K562 (cell line): ENCODE measurements around the gene FSTL4. TPM values are rescaled to one million over a fixed set of nuclear protein-coding genes. Genes with fewer than 3 reads are reported as not detected.
A peak's percentile ranks its signal among the peaks of the same experiment; 100 is the strongest.

Experiments
- ATAC-seq: fragments of 200-7000 bp; cut with Tn5 transposase; 3 replicates; pipeline ENCODE4 v1.9.1; 2020; ENCODE audit warnings: moderate library complexity
- BruUV-seq: library from RNA; stranded (reverse); fragments of 400-500 nt; replicated peaks from 2 replicates; lab custom pipeline; 2021; lab: Mats Ljungman, UMichigan
- CTCF ChIA-PET: fragments of 300-600 bp; formaldehyde crosslinking; extraction: SDS; loops from one replicate; lab custom pipeline; 2021; ENCODE audit warnings: low intra/inter-chr PET ratio; lab: Yijun Ruan, JAX
- POLR2A ChIA-PET: fragments of 300-600, 350-650 bp; sonication (Branson Sonifier 250); formaldehyde crosslinking; extraction: SDS; loops from one replicate; lab custom pipeline; 2021; ENCODE audit warnings: antibody characterized with exemption, inconsistent platforms; lab: Yijun Ruan, JAX
- DNase-seq, 4 experiments: peaks; one replicate each; pipeline versions ENCODE4 v3.0.0 to v3.0.0-alpha.2; 2011 to 2018; ENCODE audit warnings: low spot score in 3 of 4, mixed read lengths in 3 of 4; ENCODE audit errors: extremely low read depth in 1 of 4
- FAIRE-seq: peaks from 2 replicates; lab custom pipeline; 2011; peaks lifted over from hg19 to GRCh38; lab: Jason Lieb, UNC
- H2AFZ ChIP-seq: 2 replicates; pipeline ENCODE4 v1.6.0; 2011; ENCODE audit warnings: low read depth, low read length, control low read depth, inconsistent platforms
- H3K27ac ChIP-seq: fragments of 200-600 bp; 3 replicates; pipeline ENCODE4 v1.8.0; 2011; ENCODE audit warnings: low read depth, mild to moderate bottlenecking, control low read depth, inconsistent platforms, low read length, moderate library complexity, mixed read lengths; ENCODE audit errors: extremely low read depth
- H3K27me3 ChIP-seq, 2 experiments: fragments of 300-600 bp in 1 of 2; 2 replicates in 1 of 2; 3 replicates in 1 of 2; pipeline versions ENCODE4 v1.6.0 to v1.8.0; 2011; ENCODE audit warnings: inconsistent platforms in 2 of 2, low read length in 2 of 2, mild to moderate bottlenecking in 1 of 2, mixed read lengths in 1 of 2, moderate library complexity in 1 of 2; ENCODE audit not compliant: control insufficient read depth in 2 of 2, insufficient read depth in 2 of 2
- H3K36me3 ChIP-seq: fragments of 300-600 bp; 3 replicates; pipeline ENCODE4 v1.8.0; 2011; ENCODE audit warnings: mild to moderate bottlenecking, low read length, inconsistent platforms; ENCODE audit not compliant: control insufficient read depth, insufficient read depth
- H3K4me1 ChIP-seq, 2 experiments: fragments of 200-600 bp in 1 of 2; replicated peaks in 1 of 2; 2 replicates in 1 of 2; 3 replicates in 1 of 2; pipeline versions ENCODE4 v1.5.1 to v1.8.0; 2011; ENCODE audit warnings: inconsistent platforms in 2 of 2, low read length in 2 of 2, mild to moderate bottlenecking in 1 of 2, mixed read lengths in 1 of 2, moderate library complexity in 1 of 2; ENCODE audit not compliant: control insufficient read depth in 2 of 2, insufficient read depth in 2 of 2
- H3K4me2 ChIP-seq: 2 replicates; pipeline ENCODE4 v1.6.1; 2011; ENCODE audit warnings: low read length, control low read depth, inconsistent platforms, mixed read lengths; ENCODE audit not compliant: insufficient read depth
- H3K4me3 ChIP-seq: fragments of 200-600 bp; sonication (generic), shearing (Covaris generic); 2 replicates; pipeline ENCODE4 v1.5.1; 2016; ENCODE audit warnings: control low read depth, inconsistent platforms
- H3K79me2 ChIP-seq: fragments of 200-600 bp; 3 replicates; pipeline ENCODE4 v1.8.0; 2011; ENCODE audit warnings: low read length, inconsistent platforms; ENCODE audit not compliant: control insufficient read depth, insufficient read depth
- H3K9ac ChIP-seq, 2 experiments: 2 replicates each; pipeline versions ENCODE4 v1.6.0 to v1.6.1; 2011; ENCODE audit warnings: low read depth in 2 of 2, low read length in 2 of 2, control low read depth in 1 of 2, inconsistent platforms in 1 of 2, mild to moderate bottlenecking in 1 of 2, mixed read lengths in 1 of 2; ENCODE audit not compliant: insufficient read depth in 1 of 2
- H3K9me1 ChIP-seq: one replicate; pipeline ENCODE4 v1.6.0; 2011; ENCODE audit warnings: inconsistent platforms, mild to moderate bottlenecking, low read length, moderate library complexity; ENCODE audit not compliant: control insufficient read depth, insufficient read depth
- H3K9me3 ChIP-seq: replicated peaks from 2 replicates; pipeline ENCODE4 v1.5.1; 2011; ENCODE audit warnings: low read depth, low read length, inconsistent platforms; ENCODE audit not compliant: control insufficient read depth, insufficient read depth
- H4K20me1 ChIP-seq: replicated peaks from 2 replicates; pipeline ENCODE4 v1.6.1; 2011; ENCODE audit warnings: low read length, inconsistent platforms, mixed read lengths; ENCODE audit not compliant: control insufficient read depth, insufficient read depth
- BMI1 ChIP-seq: fragments of 150-350 bp; IDR thresholded peaks from 2 replicates; pipeline ENCODE4 v1.6.1; 2014; ENCODE audit warnings: low read length
- CBX8 ChIP-seq: fragments of 200-600 bp; sonication (generic); IDR thresholded peaks from 2 replicates; pipeline ENCODE4 v1.6.1; 2012; ENCODE audit warnings: borderline replicate concordance, mixed run types, low read depth, mild to moderate bottlenecking, moderate library complexity, mixed read lengths, low read length, control low read depth, inconsistent platforms; ENCODE audit not compliant: poor library complexity, severe bottlenecking; ENCODE audit errors: extremely low read depth
- LCOR ChIP-seq: sonication (generic); formaldehyde crosslinking; IDR thresholded peaks from 2 replicates; pipeline ENCODE4 v1.8.0; 2022; ENCODE audit warnings: mild to moderate bottlenecking, missing genetic modification reagents
- MCM5 ChIP-seq: fragments of 450-650 bp; IDR thresholded peaks from 2 replicates; pipeline ENCODE4 v1.6.1; 2016; ENCODE audit warnings: low read depth
- NR4A1 ChIP-seq, 2 experiments: fragments of 250-450 bp in 1 of 2; fragments of 450-650 bp in 1 of 2; sonication (Bioruptor Pico) in 1 of 2; IDR thresholded peaks; 2 replicates each; pipeline versions ENCODE4 v1.4.0 to v1.6.1; 2016 to 2020; ENCODE audit warnings: mild to moderate bottlenecking in 2 of 2, missing compliant biosample characterization in 1 of 2, missing genetic modification characterization in 1 of 2, moderate library complexity in 1 of 2
- RAD21 ChIP-seq, 2 experiments: fragments of 250-450 bp in 1 of 2; fragments of 450-650 bp in 1 of 2; sonication (Bioruptor Pico) in 1 of 2; formaldehyde crosslinking in 1 of 2; IDR thresholded peaks in 1 of 2; conservative IDR thresholded peaks in 1 of 2; 2 replicates each; pipeline versions ENCODE4 v1.4.0 to v1.8.0; 2020 to 2022; ENCODE audit warnings: mild to moderate bottlenecking in 2 of 2, moderate library complexity in 1 of 2
- ZKSCAN1 ChIP-seq: fragments of 150-350 bp; IDR thresholded peaks from 2 replicates; pipeline ENCODE4 v1.6.1; 2016; ENCODE audit warnings: low read depth, low read length
- WGBS: fragments of 100-300 bp; shearing (Covaris generic); methylation state at CpG from one replicate; pipeline ENCODE4 v1.1.6; 2016; ENCODE audit warnings: low coverage, mixed read lengths; ENCODE audit not compliant: insufficient coverage; ENCODE audit errors: missing lambda C conversion rate; 5-methylcytosine and 5-hydroxymethylcytosine counted together
- in situ Hi-C: fragments of 300-500 bp; cut with MboI; formaldehyde crosslinking; loops from 4 replicates; pipeline ENCODE4 v1.15.0; 2018; ENCODE audit warnings: inconsistent platforms, mixed read lengths
- intact Hi-C: fragments of 100-400 bp; cut with micrococcal nuclease; formaldehyde crosslinking; loops from 2 replicates; pipeline ENCODE4 v1.14.2; 2022
- polyA plus RNA-seq, 8 experiments: library from polyadenylated mRNA; depleted of rRNA in 4 of 8; stranded (reverse) in 5 of 8; unstranded in 3 of 8; fragments of >200 nt; fragmentation: Nextera tagmentation in 2 of 8; fragmentation: Illumina TruSeq in 1 of 8; extraction: Ambion mirVana in 2 of 8; extraction: Trizol in 1 of 8; gene quantifications; 2 replicates each; pipeline versions ENCODE4 v1.2.1 to v1.2.3, GENCODE V29; 2011 to 2014; ENCODE audit warnings: inconsistent platforms in 1 of 8, missing spikeins in 1 of 8
- total RNA-seq, 7 experiments: library from RNA; depleted of rRNA in 6 of 7; stranded (reverse); fragments of >200 nt in 6 of 7; fragmentation: Illumina TruSeq in 2 of 7; extraction: Trizol in 2 of 7; gene quantifications; 2 replicates each; pipeline versions ENCODE4 v1.2.1 to v1.2.3, GENCODE V29; 2011 to 2021; ENCODE audit warnings: low replicate concordance in 1 of 7
- TF ChIP-seq, protein P1 (sequence below), 3 experiments: IDR thresholded peaks in 2 of 3; conservative IDR thresholded peaks in 1 of 3; 2 replicates each; pipeline ENCODE4 v1.5.1; 2011 to 2012; ENCODE audit warnings: low read length in 3 of 3, mild to moderate bottlenecking in 3 of 3, control low read depth in 2 of 3, improper control_type of control experiment in 1 of 3, inconsistent platforms in 1 of 3, low read depth in 1 of 3, mixed read lengths in 1 of 3, moderate library complexity in 1 of 3; ENCODE audit not compliant: insufficient read depth in 2 of 3

FSTL4 gene
- total and polyA plus RNA-seq, 9 of the 15 experiments (the other 6 are each of a cell fraction or from before 2014, with no cell fraction given), result 0.08 to 0.18 (median 0.10) TPM; not detected in 5

GRCh38 chr5:133366438-133366837 is 245.9 kb downstream of the FSTL4 start:
- Histone ChIP-seq H3K79me2 (no peaks in the 10 kb centered on the region), H3K4me2 (no peak overlapping the region), H3K27me3 (peaks cover 22 to 52% of the 10 kb centered on the region in 2 experiments), H3K9me3 (no peaks in the 10 kb centered on the region), H3K9me1 (no peaks in the 10 kb centered on the region), H3K36me3 (no peaks in the 10 kb centered on the region), H2AFZ (no peak overlapping the region), H4K20me1 (no peaks in the 10 kb centered on the region), H3K4me3 (no peak overlapping the region), H3K4me1 (no peaks in the 10 kb centered on the region), H3K9ac (no peak overlapping the region), H3K27ac (no peak overlapping the region)
- TF ChIP-seq NR4A1 (CRISPR knock-in tag; IDR thresholded peaks at IDR 0.05), result no peak
- no peak for TF ChIP-seq NR4A1 (tag; IDR thresholded peaks at IDR 0.05)
- no peak for TF ChIP-seq LCOR (CRISPR knock-in tag)
- TF ChIP-seq CBX8, result no peak
- TF ChIP-seq ZKSCAN1, result no peak
- 0 out of 4 replicates have a peak, but pooled peaks of 1 of the 2 experiments have one; percentile 12 for TF ChIP-seq RAD21 (CRISPR knock-in tag; conservative IDR thresholded peaks at IDR 0.05 in 1 of 2, IDR thresholded peaks at IDR 0.05 in 1 of 2)
- TF ChIP-seq BMI1, result no peak
- no peak for TF ChIP-seq MCM5
- TF ChIP-seq, protein P1, sequence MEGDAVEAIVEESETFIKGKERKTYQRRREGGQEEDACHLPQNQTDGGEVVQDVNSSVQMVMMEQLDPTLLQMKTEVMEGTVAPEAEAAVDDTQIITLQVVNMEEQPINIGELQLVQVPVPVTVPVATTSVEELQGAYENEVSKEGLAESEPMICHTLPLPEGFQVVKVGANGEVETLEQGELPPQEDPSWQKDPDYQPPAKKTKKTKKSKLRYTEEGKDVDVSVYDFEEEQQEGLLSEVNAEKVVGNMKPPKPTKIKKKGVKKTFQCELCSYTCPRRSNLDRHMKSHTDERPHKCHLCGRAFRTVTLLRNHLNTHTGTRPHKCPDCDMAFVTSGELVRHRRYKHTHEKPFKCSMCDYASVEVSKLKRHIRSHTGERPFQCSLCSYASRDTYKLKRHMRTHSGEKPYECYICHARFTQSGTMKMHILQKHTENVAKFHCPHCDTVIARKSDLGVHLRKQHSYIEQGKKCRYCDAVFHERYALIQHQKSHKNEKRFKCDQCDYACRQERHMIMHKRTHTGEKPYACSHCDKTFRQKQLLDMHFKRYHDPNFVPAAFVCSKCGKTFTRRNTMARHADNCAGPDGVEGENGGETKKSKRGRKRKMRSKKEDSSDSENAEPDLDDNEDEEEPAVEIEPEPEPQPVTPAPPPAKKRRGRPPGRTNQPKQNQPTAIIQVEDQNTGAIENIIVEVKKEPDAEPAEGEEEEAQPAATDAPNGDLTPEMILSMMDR (IDR thresholded peaks at IDR 0.05 in 2 of 3, conservative IDR thresholded peaks at IDR 0.05 in 1 of 3; ENCODE audit: insufficient read depth in 2 of 3, low read depth in 1 of 3, low read length in 3 of 3), result 0 out of 6 replicates have a peak, but pooled peaks of 1 of the 3 experiments have one; percentile 8
- WGBS, result 1% methylated on average over 6 of the region's 6 CpGs
- DNase-seq, result no peak
- CTCF ChIA-PET, result no interaction called here
- POLR2A ChIA-PET, result interaction anchor here (0.6 kb wide), 1 partner anchor 581 kb away, joined by 3 read pairs; no protein-coding TSS in a partner anchor
- FAIRE-seq, result no peak
- no peak for ATAC-seq
- intact Hi-C loops, result loop anchor here (10.0 kb wide), 1 partner anchor 98 kb away; no protein-coding TSS in a partner anchor
- no TSS peak for BruUV-seq
- in situ Hi-C loops, result no loop called here
